WTC11 (cell line): Measurements from ENCODE around the gene ATG16L1. TPM values are rescaled to one million over a fixed set of nuclear protein-coding genes. Genes with fewer than 3 reads are reported as not detected.

Experiments
- ATAC-seq: fragments of 200-7000 bp; cut with Tn5 transposase; 2 replicates; pipeline ENCODE4 v1.10.0; 2021; ENCODE audit warnings: mild to moderate bottlenecking, moderate library complexity
- CTCF ChIA-PET: fragments of 300-600 bp; sonication (Branson Sonifier 250); formaldehyde crosslinking; loops from one replicate; lab custom pipeline; 2021; ENCODE audit warnings: antibody characterized with exemption; lab: Charles Lee
- POLR2A ChIA-PET: fragments of 350-600 bp; sonication (Branson Sonifier 250); formaldehyde crosslinking; loops from one replicate; lab custom pipeline; 2021; ENCODE audit warnings: antibody characterized with exemption; lab: Charles Lee
- DNase-seq: peaks from one replicate; pipeline ENCODE4 v3.0.0; 2021; ENCODE audit warnings: low spot score
- H3K27ac Mint-ChIP-seq: 2 replicates; pipeline ENCODE4 v1.8.0; 2021; ENCODE audit warnings: mixed read lengths
- H3K27me3 Mint-ChIP-seq: 2 replicates; pipeline ENCODE4 v1.8.0; 2021; ENCODE audit warnings: low read depth, mild to moderate bottlenecking, moderate library complexity, mixed read lengths
- H3K36me3 Mint-ChIP-seq: 2 replicates; pipeline ENCODE4 v1.8.0; 2021; ENCODE audit warnings: mixed read lengths
- H3K4me1 Mint-ChIP-seq: 2 replicates; pipeline ENCODE4 v1.8.0; 2022; ENCODE audit warnings: mixed read lengths
- H3K4me3 Mint-ChIP-seq: 2 replicates; pipeline ENCODE4 v1.8.0; 2021; ENCODE audit warnings: mild to moderate bottlenecking, moderate library complexity, mixed read lengths
- H3K9me3 Mint-ChIP-seq: 2 replicates; pipeline ENCODE4 v1.8.0; 2021; ENCODE audit warnings: mixed read lengths
- ATF1 ChIP-seq: sonication (generic); formaldehyde crosslinking; IDR thresholded peaks from 2 replicates; pipeline ENCODE4 v1.8.1; 2023; ENCODE audit warnings: mild to moderate bottlenecking, moderate library complexity, missing genetic modification reagents
- ESRRA ChIP-seq: sonication (generic); formaldehyde crosslinking; IDR thresholded peaks from 2 replicates; pipeline ENCODE4 v1.8.1; 2022; ENCODE audit warnings: mild to moderate bottlenecking, missing genetic modification reagents, borderline replicate concordance
- FOXP1 ChIP-seq: sonication (generic); formaldehyde crosslinking; IDR thresholded peaks from 2 replicates; pipeline ENCODE4 v1.8.0; 2022; ENCODE audit warnings: missing genetic modification reagents, mild to moderate bottlenecking, moderate library complexity, borderline replicate concordance
- GABPB1 ChIP-seq: sonication (generic); formaldehyde crosslinking; IDR thresholded peaks from 2 replicates; pipeline ENCODE4 v1.8.1; 2023; ENCODE audit warnings: mild to moderate bottlenecking, missing genetic modification reagents
- IRF2 ChIP-seq: sonication (generic); formaldehyde crosslinking; IDR thresholded peaks from 2 replicates; pipeline ENCODE4 v1.8.0; 2022; ENCODE audit warnings: low read depth, missing genetic modification reagents, borderline replicate concordance
- JAZF1 ChIP-seq: fragments of 250-450 bp; sonication (Bioruptor Pico); IDR thresholded peaks from 2 replicates; pipeline ENCODE4 v1.9.0; 2021; ENCODE audit warnings: moderate library complexity, mild to moderate bottlenecking, inconsistent platforms
- TP53 ChIP-seq: sonication (generic); formaldehyde crosslinking; IDR thresholded peaks from 2 replicates; pipeline ENCODE4 v1.8.1; 2023; ENCODE audit warnings: mild to moderate bottlenecking, missing genetic modification reagents
- ZNF263 ChIP-seq: sonication (generic); formaldehyde crosslinking; IDR thresholded peaks from 2 replicates; pipeline ENCODE4 v1.8.1; 2022; ENCODE audit warnings: low read depth, mild to moderate bottlenecking, moderate library complexity, missing genetic modification reagents
- ZNF423 ChIP-seq: fragments of 250-450 bp; sonication (Bioruptor Pico); IDR thresholded peaks from 2 replicates; pipeline ENCODE4 v2.1.2; 2022; ENCODE audit warnings: mild to moderate bottlenecking, moderate library complexity
- total RNA-seq: library from RNA; stranded (reverse); gene quantifications from 3 replicates; pipeline ENCODE4 v1.2.3, GENCODE V29; 2021
- TF ChIP-seq, protein P1 (sequence below): sonication (generic); formaldehyde crosslinking; IDR thresholded peaks from 2 replicates; pipeline ENCODE4 v1.8.0; 2022; ENCODE audit warnings: missing genetic modification reagents
- TF ChIP-seq, protein P2 (sequence below): sonication (generic); formaldehyde crosslinking; IDR thresholded peaks from 2 replicates; pipeline ENCODE4 v1.8.0; 2022; ENCODE audit warnings: mild to moderate bottlenecking, missing genetic modification reagents

ATG16L1 gene
- total RNA-seq, 1 experiment from 2014 or later = 31.8 TPM

DNA sequence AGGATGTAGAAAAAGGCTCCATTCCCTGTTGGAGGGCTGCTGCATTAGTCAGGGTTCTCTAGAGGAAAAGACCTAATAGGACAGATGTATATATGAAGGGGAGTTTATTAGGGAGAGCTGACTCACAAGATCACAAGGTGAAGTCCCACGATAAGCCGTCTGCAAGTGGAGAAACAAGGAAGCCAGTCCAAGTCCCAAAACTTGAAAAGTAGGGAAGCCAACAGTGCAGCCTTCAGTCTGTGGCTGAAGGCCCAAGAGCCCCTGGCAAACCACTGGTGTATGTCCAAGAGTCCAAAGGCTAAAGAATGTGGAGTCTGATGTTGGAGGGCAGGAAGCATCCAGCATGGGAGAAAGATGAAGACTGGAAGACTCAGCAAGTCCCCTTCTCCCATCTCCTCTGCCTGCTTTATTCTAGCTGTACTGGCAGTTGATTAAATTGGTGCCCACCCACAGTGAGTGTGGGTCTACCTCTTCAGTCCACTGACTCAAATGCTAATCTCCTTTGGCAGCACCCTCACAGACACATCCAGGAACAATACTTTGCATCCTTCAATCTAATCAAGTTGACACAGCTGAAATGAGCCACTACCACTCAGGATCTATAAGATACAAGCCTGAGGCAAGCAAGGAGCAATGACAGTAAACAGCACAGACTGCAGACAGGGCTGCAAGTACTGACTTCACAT, 30.0 kb upstream of the ATG16L1 start (continued):
- TF ChIP-seq, protein P1, sequence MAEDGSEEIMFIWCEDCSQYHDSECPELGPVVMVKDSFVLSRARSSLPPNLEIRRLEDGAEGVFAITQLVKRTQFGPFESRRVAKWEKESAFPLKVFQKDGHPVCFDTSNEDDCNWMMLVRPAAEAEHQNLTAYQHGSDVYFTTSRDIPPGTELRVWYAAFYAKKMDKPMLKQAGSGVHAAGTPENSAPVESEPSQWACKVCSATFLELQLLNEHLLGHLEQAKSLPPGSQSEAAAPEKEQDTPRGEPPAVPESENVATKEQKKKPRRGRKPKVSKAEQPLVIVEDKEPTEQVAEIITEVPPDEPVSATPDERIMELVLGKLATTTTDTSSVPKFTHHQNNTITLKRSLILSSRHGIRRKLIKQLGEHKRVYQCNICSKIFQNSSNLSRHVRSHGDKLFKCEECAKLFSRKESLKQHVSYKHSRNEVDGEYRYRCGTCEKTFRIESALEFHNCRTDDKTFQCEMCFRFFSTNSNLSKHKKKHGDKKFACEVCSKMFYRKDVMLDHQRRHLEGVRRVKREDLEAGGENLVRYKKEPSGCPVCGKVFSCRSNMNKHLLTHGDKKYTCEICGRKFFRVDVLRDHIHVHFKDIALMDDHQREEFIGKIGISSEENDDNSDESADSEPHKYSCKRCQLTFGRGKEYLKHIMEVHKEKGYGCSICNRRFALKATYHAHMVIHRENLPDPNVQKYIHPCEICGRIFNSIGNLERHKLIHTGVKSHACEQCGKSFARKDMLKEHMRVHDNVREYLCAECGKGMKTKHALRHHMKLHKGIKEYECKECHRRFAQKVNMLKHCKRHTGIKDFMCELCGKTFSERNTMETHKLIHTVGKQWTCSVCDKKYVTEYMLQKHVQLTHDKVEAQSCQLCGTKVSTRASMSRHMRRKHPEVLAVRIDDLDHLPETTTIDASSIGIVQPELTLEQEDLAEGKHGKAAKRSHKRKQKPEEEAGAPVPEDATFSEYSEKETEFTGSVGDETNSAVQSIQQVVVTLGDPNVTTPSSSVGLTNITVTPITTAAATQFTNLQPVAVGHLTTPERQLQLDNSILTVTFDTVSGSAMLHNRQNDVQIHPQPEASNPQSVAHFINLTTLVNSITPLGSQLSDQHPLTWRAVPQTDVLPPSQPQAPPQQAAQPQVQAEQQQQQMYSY = no peak
- no peak for TF ChIP-seq ESRRA
- TF ChIP-seq FOXP1 (CRISPR knock-in tag) = no peak
- TF ChIP-seq TP53 (CRISPR knock-in tag) = no peak
- TF ChIP-seq ZNF263 = no peak
- TF ChIP-seq, all 79 proteins: peak for 0

DNA sequence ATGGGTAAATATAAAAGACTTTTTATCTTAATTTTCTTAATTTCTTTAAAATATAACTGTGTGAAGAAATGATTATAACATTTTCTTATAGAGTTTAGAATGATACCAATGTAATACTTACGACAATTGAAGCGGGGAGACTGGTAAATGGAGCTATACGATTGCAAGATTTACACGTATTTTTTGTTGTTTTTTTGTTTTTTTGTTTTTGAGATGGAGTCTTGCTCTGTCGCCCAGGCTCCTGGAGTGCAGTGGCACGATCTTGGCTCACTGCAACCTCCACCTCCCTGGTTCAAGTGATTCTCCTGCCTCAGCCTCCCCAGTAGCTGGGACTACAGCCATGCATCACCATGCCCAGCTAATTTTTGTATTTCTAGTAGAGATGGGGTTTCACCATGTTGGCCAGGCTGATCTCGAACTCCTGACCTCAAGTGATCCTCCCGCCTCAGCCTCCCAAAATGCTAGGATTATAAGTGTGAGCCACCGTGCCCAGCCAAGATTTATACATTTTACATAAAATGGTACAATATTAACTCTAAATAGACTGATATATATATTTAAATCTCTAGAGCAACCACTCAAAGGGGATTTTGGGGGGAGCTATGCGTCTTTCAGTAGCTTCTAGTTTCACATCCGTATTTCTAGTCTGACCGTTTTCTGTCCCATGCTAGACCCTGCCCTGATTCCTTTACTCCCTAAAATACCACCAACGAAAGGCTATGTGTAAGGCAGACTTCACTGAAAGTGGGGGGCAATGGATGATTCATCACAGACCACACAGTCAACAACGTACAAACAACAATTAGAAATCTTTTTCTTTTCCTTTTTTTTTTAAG, 28.2 kb upstream of the ATG16L1 start:
- Mint-ChIP-seq H3K36me3 (no peaks in the 10 kb centered on the region), H3K4me1 (peaks cover 15% of the 10 kb centered on the region), H3K27me3 (no peaks in the 10 kb centered on the region; the same call in 1 of the 2 replicates), H3K4me3 (no peak overlapping the region), H3K27ac (no peak overlapping the region), H3K9me3 (peaks cover 12% of the 10 kb centered on the region)
- ATAC-seq = no peak
- ChIA-PET CTCF (interaction anchor here (1.3 to 2.3 kb wide), 2 partner anchors 94 to 125 kb away, joined by 4 to 6 read pairs; no protein-coding TSS in a partner anchor), POLR2A (interaction anchor here (0.7 kb wide), 1 partner anchor 13 kb away, joined by 3 read pairs; no protein-coding TSS in a partner anchor)
- DNase-seq = no peak
- TF ChIP-seq, protein P2, sequence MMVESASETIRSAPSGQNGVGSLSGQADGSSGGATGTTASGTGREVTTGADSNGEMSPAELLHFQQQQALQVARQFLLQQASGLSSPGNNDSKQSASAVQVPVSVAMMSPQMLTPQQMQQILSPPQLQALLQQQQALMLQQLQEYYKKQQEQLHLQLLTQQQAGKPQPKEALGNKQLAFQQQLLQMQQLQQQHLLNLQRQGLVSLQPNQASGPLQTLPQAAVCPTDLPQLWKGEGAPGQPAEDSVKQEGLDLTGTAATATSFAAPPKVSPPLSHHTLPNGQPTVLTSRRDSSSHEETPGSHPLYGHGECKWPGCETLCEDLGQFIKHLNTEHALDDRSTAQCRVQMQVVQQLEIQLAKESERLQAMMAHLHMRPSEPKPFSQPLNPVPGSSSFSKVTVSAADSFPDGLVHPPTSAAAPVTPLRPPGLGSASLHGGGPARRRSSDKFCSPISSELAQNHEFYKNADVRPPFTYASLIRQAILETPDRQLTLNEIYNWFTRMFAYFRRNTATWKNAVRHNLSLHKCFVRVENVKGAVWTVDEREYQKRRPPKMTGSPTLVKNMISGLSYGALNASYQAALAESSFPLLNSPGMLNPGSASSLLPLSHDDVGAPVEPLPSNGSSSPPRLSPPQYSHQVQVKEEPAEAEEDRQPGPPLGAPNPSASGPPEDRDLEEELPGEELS = no peak
- TF ChIP-seq IRF2 (CRISPR knock-in tag) (no peak), JAZF1 (no peak), ZNF263 (no peak)

DNA sequence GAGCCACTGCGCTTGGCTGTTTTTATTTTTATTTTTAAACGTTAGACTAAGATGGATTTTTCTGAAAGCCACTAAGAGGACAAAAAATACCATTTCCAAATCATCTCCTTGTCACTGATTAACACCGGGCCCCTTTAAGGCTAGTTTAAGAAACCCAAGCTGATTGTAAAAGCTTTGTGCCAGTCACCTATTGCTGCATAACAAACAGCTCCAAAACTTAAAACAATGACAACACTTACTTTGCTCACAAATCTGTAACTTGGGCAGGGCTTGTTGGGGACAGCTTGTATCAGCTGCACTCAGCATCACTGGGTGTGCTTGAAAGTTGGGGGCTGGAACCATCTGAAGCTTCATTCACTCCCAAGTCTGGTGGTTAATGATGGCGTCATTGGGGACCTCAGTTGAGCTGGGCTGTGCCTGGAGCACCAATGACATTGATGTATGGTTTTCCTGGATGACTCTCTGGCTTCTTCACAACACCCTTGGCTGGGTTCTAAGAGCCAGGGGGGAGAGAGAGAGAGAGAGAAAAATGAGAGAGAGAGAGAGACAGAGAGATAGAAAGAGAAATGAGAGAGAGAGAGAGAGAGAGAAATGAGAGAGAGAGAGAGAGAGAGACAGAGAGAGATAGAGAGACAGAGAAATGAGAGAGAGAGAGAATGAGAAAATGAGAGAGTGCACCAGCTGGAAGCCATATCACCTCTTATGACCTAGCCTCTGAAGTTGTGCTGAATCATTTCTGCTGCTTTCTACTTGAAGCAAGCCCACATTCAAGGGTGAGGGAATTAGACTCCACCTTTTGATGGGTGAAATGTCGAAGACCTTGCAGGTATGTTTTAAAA, 26.0 kb upstream of the ATG16L1 start:
- DNase-seq (no peak), ATAC-seq (no peak)
- no peaks in the 10 kb centered on the region; the same call in 1 of the 2 replicates for H3K27me3 Mint-ChIP-seq
- CTCF ChIA-PET = interaction anchor here (2.3 kb wide), 1 partner anchor 127 kb away, joined by 6 read pairs; no protein-coding TSS in a partner anchor
- TF ChIP-seq GABPB1 (CRISPR knock-in tag) (no peak), ZNF423 (no peak), ATF1 (CRISPR knock-in tag) (no peak)
- H3K9me3 Mint-ChIP-seq = peaks cover 12% of the 10 kb centered on the region
- no peak overlapping the region for H3K27ac Mint-ChIP-seq
- POLR2A ChIA-PET = no interaction called here
- no peak overlapping the region for H3K4me3 Mint-ChIP-seq
- H3K36me3 Mint-ChIP-seq = no peaks in the 10 kb centered on the region
- peaks cover 15% of the 10 kb centered on the region for H3K4me1 Mint-ChIP-seq
